Endothelial cell of umbilical vein (primary cell): ENCODE results near the gene CDK6.

Source experiments
- JUN ChIP-seq: IDR thresholded peaks from 2 replicates; pipeline ENCODE4 v1.6.1; 2011; ENCODE audit warnings: borderline replicate concordance, low read depth; ENCODE audit not compliant: insufficient read length, insufficient read depth
- POLR2A ChIP-seq: IDR thresholded peaks from 2 replicates; pipeline ENCODE4 v1.6.1; 2012; ENCODE audit warnings: low read depth, mild to moderate bottlenecking, control low read depth, low read length
- POLR2AphosphoS5 ChIP-seq: IDR thresholded peaks from 2 replicates; pipeline ENCODE4 v1.6.1; 2012; ENCODE audit warnings: low read depth, mild to moderate bottlenecking, control low read depth, low read length, moderate library complexity; ENCODE audit not compliant: insufficient read depth
- TF ChIP-seq, protein P1 (sequence below): IDR thresholded peaks from 2 replicates; pipeline ENCODE4 v1.6.1; 2011; ENCODE audit not compliant: insufficient read depth, insufficient read length
- TF ChIP-seq, protein P2 (sequence below), 2 donors: IDR thresholded peaks; 1 replicate in 1 of 2; 2 replicates in 1 of 2; pipeline ENCODE4 v1.5.1; 2011; ENCODE audit warnings: low read length in 2 of 2, mild to moderate bottlenecking in 2 of 2, moderate library complexity in 2 of 2, control low read depth in 1 of 2, inconsistent platforms in 1 of 2, low read depth in 1 of 2; ENCODE audit not compliant: insufficient read depth in 1 of 2; ENCODE audit errors: extremely low read depth in 1 of 2

DNA sequence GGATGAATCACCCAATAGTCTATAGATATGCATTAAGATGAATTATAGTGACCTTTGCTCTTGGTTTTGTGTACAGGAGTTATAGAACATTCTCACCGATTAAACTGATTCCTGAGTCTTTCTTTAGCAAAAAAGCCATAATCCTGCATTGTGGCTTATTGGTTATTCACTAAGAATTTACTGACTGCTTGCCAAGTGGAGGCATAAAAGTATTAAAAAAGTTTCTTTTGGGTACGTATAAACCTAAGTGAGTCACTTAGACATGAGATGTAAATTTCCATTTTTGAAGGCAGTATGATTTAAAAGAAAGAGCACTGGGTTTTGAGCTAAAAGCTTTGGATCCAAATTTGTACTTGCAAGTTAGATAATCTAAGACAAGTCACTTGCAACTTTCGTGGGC, 100.7 kb downstream of the CDK6 start:
- TF ChIP-seq POLR2A, result no peak
- TF ChIP-seq, protein P1, sequence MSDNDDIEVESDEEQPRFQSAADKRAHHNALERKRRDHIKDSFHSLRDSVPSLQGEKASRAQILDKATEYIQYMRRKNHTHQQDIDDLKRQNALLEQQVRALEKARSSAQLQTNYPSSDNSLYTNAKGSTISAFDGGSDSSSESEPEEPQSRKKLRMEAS, result no peak
- TF ChIP-seq, protein P2, sequence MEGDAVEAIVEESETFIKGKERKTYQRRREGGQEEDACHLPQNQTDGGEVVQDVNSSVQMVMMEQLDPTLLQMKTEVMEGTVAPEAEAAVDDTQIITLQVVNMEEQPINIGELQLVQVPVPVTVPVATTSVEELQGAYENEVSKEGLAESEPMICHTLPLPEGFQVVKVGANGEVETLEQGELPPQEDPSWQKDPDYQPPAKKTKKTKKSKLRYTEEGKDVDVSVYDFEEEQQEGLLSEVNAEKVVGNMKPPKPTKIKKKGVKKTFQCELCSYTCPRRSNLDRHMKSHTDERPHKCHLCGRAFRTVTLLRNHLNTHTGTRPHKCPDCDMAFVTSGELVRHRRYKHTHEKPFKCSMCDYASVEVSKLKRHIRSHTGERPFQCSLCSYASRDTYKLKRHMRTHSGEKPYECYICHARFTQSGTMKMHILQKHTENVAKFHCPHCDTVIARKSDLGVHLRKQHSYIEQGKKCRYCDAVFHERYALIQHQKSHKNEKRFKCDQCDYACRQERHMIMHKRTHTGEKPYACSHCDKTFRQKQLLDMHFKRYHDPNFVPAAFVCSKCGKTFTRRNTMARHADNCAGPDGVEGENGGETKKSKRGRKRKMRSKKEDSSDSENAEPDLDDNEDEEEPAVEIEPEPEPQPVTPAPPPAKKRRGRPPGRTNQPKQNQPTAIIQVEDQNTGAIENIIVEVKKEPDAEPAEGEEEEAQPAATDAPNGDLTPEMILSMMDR (IDR thresholded peaks at IDR 0.05; ENCODE audit: extremely low read depth in 1 of 2, insufficient read depth in 1 of 2, low read depth in 1 of 2, low read length in 2 of 2), result no peak
- no peak for TF ChIP-seq POLR2AphosphoS5
- TF ChIP-seq JUN, result no peak
